AG09319 (cell line): Measurements from ENCODE around the gene NANOS1.

Experiments used
- DNase-seq: peaks from one replicate; pipeline ENCODE4 v3.0.0-alpha.2; 2010; ENCODE audit warnings: low read depth; ENCODE audit errors: extremely low read depth
- TF ChIP-seq, protein P1 (sequence below): IDR thresholded peaks from 2 replicates; pipeline ENCODE4 v1.5.1; 2011; ENCODE audit warnings: low read depth, mild to moderate bottlenecking, inconsistent platforms, low read length, moderate library complexity

NANOS1 gene

DNA sequence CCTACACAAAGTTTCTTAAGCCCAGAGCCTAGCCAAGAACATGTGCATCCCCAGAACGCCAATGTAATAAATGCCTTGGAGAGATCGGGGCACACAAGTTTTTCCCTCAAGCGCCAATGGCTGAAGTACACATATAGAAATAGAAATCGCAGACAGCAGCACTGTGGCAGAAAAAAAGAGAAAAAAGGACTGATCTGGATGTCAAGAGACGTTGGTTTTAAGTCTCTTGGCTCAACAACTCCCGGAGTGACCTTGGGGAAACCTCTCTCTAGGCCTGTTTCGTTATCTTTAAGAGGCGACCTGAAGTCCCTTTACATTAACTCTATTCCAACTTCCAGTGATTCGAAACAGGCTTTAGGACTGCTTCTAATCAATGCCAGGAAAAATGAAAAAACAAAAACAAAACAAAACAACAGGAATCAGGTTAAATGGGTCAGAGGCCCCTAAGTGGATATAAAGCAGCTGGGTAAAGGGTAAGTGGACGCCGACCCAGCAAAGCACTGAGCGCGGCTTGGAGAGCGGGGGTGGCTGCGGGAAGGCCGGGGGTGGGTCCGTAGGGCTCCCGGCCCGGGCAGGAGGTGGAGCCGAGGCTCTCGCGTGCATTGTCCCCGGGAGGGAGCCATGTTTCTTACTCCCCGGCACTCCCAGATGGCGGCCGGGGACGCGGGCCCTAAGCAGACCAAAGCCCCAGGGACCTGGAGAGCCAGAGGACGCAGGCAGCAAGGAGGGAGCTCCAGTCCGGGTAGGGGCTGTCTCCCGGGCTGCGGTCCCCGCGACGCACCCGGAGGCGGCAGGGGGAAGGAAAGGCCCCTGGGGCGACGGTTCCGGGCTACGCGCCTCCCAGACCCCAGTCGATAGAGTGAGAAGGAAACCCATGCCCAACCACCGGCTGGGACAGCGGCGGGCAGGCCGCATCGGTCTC lies 50.3 kb downstream of the NANOS1 start:
- peak; percentile 50 for DNase-seq
- TF ChIP-seq, protein P1, sequence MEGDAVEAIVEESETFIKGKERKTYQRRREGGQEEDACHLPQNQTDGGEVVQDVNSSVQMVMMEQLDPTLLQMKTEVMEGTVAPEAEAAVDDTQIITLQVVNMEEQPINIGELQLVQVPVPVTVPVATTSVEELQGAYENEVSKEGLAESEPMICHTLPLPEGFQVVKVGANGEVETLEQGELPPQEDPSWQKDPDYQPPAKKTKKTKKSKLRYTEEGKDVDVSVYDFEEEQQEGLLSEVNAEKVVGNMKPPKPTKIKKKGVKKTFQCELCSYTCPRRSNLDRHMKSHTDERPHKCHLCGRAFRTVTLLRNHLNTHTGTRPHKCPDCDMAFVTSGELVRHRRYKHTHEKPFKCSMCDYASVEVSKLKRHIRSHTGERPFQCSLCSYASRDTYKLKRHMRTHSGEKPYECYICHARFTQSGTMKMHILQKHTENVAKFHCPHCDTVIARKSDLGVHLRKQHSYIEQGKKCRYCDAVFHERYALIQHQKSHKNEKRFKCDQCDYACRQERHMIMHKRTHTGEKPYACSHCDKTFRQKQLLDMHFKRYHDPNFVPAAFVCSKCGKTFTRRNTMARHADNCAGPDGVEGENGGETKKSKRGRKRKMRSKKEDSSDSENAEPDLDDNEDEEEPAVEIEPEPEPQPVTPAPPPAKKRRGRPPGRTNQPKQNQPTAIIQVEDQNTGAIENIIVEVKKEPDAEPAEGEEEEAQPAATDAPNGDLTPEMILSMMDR, result no peak

DNA sequence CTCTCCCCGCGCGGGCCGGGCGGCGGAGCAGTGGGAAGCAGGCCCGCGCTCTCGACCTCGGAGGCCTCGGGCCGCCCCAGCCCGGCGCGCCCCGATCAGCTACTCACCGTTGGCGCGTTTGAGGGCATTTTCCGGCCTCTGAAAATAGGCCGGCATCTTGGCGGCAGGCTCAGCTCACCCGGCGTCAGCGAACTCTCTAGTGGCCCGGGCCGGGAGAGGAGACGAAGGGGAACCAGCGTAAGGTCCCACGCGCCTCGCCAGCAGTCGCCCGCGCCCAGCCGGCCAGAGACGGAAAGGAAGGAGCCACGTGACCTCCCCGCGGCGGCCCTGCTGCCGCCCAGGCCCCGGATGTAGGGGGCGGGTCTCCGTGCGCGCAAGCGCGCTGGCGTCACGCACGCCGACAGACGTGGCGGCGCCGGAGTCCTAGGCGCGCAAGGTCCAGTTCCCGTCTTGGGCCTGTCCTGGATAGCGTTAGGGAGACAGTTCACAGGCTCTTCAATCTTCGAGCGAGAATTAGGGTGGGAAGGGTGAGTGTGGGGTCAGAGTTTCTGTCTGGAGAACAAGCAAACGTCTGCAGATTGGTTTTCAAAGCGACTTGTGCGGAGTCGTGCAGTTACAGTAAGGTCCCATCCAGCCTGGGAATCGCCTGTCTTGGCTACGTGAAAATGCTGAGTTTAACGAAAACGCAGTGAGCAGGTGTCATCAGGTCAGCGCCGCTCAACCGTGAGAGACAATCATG lies 51.2 kb downstream of the NANOS1 start, which contains the start of gene EIF3A:
Gene EIF3A (minus strand): TSS at position 297 of the 739 bp plus-strand sequence. CDS start 141 bp downstream, at position 156.
- TF ChIP-seq, protein P1, result no peak
- DNase-seq, result peak; percentile 81
